Measurements from ENCODE around the gene SPAG6.

SPAG6 gene

GRCh38 chr10:22434521-22434920 lies 89.2 kb downstream of the SPAG6 start:
- no peak for DNase-seq (ENCODE audit: low read depth in 3 of 3)

DNA sequence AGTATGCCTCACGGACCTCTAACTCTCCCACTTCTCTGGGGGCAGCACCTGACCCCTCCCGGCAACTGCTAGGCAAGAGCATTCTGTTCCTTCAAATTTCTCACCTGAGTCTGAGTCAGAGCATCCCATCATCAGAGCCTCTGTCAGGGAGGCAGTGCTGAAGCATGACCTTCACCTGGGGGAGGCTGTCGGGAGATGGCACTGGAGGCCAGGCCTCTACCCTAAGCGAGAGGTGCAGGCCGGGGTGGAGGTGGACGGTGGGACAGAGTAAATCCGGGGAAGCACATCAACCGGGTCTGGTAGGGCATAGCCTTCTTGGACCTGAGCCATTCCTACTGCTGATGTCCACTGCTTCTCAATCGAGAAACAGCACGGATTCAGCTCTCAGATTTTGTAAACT lies 90.4 kb downstream of the SPAG6 start:
- no peak for DNase-seq (ENCODE audit: low read depth in 3 of 3)

DNA sequence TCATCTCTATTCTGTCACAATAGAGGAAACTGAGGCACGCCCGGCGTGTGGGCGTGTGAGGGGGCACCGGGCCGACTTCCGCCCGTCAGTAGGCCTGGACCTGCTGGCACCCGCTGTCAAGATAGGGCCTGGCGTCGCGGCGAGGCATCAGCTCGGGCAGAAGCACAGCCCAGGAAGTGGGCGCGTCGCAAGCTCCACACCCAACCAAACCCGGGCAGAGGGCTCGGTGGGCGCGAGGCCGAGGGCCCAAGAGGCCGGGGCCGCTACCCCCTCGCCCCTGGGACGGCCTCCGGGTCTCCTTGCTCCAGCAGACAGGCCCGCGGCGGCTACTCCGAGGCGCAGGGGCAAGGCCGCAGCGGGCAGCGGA lies 91.2 kb downstream of the SPAG6 start:
- DNase-seq (ENCODE audit: low read depth in 3 of 3), result peak in 1 of 3 donors; percentile 32

GRCh38 chr10:22436893-22437619 lies 91.8 kb downstream of the SPAG6 start:
- DNase-seq (ENCODE audit: low read depth in 3 of 3), result peak; percentile 64 to 74 (median 72)

GRCh38 chr10:22437620-22438588 lies 92.6 kb downstream of the SPAG6 start:
- no peak for DNase-seq (ENCODE audit: low read depth in 3 of 3)

- DNase-seq (ENCODE audit: low read depth in 3 of 3), result no peak
These were observed 93.4 kb downstream of the SPAG6 start for GRCh38 chr10:22438711-22439110.

GRCh38 chr10:22442063-22442462 lies 96.8 kb downstream of the SPAG6 start:
- no peak for DNase-seq (ENCODE audit: low read depth in 3 of 3)

GRCh38 chr10:22442468-22442867 lies 97.2 kb downstream of the SPAG6 start:
- DNase-seq (ENCODE audit: low read depth in 3 of 3), result no peak

GRCh38 chr10:22443175-22443901 lies 98.0 kb downstream of the SPAG6 start:
- DNase-seq (ENCODE audit: low read depth in 3 of 3), result no peak

GRCh38 chr10:22444219-22444788 lies 99.0 kb downstream of the SPAG6 start:
- DNase-seq (ENCODE audit: low read depth in 3 of 3), result no peak

- no peak for DNase-seq (ENCODE audit: low read depth in 3 of 3)
These were observed 100.2 kb downstream of the SPAG6 start for GRCh38 chr10:22445495-22445894.

GRCh38 chr10:22447068-22447467 lies 101.8 kb downstream of the SPAG6 start:
- no peak for DNase-seq (ENCODE audit: low read depth in 3 of 3)

GRCh38 chr10:22451346-22451745 lies 106.0 kb downstream of the SPAG6 start:
- no peak for DNase-seq (ENCODE audit: low read depth in 3 of 3)

DNA sequence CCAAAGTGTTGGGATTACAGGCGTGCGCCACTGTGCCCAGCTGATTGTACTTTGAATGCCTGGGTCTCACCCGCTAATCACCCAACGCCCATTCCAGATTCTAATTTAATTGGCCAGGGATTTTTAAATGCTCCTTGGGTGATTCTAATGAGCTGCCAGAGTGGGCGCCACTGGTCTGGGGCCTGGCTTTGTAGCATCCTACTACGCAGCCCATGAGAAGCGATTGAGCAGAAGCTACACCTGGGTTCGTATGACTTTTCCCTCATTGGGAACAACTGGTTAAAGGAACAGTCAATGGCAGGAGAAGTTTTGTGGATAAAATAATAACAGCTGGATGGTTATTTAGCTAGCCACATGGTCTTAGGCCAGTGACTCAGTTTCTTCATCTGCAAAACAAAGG lies 108.0 kb downstream of the SPAG6 start:
- no peak for DNase-seq (ENCODE audit: low read depth in 3 of 3)

DNA sequence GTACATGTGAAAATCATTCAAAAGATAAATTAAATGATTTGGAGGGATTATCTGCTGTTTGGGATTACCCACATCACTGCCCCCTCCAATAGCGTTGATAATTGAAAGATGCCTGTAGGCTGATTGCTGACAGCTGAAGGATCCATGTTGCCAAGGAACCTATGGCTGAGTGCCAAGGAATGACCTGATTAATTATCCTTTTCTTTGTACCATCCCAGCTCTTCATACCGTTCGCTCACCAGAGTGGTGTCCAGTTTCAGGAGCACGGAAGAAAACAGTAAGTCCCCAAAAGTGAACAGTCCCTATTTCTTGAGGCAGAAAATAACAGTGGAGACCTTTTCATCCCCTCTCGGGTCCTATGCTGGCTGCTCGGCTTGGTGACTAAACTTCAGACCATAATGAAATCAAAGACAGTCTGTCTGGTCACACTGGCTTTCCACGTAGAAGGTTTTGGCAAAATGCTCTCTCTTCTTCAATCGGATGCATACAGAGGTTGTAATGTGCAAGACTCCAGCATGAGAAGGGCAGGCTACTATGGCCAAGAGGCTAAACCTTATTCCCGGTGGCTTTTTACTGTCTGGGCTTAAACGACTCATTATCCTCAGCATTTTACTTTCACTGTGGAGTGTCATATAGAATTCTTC lies 108.8 kb downstream of the SPAG6 start:
- DNase-seq (ENCODE audit: low read depth in 3 of 3), result no peak

DNA sequence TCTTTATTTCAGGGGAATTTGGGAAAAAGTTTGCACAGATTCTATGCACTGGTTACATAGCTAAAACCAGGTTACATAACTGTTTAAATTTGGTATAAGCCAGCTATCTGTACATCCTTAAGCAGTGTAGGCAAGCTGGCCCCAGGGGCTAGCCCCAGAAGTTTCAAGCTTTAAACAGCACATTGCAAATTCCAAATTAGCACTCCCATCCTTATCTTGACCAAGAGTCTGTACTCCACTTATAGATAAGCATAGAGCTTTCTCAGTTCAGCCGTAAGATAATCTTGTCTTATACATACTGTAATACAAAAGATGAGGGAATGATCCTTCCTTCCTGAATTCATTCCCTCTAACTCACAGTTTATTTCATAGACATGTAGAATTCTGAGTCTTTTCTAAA lies 109.3 kb downstream of the SPAG6 start:
- no peak for DNase-seq (ENCODE audit: low read depth in 3 of 3)

DNA sequence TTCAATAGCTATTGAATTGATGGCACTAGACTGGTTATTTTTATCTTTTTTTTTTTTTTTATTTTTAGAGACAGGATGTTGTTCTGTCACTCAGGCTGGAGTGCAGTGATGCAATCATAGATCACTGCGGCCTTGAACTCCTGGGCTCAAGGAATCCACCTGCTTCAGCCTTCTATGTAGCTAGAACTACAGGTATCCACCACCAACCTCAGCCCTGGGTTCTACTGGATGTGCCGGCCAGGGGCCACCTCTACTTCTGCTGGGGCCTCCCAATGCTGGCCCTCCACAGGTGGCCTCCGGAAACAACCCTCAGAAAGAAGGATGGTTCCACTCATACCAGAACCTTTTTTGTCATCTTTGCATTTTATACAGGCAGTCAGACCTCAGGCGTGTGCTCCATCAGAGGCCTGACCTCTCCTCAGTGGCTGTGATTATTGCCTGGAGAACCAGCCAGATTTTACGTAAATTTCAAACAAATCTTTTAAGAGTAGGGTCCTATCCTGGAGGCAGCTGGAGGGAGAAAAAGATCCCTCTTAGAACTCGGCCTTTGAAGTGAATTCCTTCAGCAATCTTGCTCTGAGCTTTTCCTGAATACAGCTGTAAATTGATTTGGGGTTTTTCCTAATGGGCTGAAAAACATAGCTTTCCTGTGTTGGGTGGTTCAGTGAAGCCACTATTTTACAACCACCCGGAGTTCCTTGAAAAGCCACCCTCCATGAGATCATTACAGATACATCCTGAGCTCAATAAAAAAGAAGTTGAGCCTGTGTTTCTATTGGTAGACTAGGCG lies 110.0 kb downstream of the SPAG6 start:
- DNase-seq (ENCODE audit: low read depth in 3 of 3), result no peak

DNA sequence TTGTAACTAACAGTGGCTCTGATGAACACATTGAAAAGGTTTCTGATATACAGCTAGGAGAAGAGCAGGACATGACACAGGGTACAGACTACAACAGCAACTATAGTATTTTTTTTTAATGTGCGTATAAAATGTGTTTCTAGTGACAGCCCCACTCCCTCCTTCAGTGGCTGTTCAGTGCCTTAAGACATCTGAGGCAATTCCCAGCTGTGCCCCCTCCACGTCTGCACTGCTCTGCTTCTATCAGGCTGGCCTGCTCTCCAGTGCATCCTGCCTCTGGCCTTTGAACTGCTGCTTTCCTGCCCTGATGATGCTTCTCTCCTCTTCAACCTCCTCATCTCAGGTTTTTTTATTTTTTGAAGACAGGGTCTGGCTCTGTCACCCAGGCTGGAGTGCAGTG lies 111.2 kb downstream of the SPAG6 start:
- no peak for DNase-seq (ENCODE audit: low read depth in 3 of 3)

GRCh38 chr10:22458272-22459038 lies 113.2 kb downstream of the SPAG6 start:
- DNase-seq (ENCODE audit: low read depth in 3 of 3), result no peak

GRCh38 chr10:22459496-22459895 lies 114.2 kb downstream of the SPAG6 start:
- DNase-seq (ENCODE audit: low read depth in 3 of 3), result no peak
